Measurements from ENCODE around the gene EPS15.
"Not testable (repeated sequence)": the region's sequence is repeated elsewhere in the genome, so short reads cannot be mapped to it uniquely, and the experiment has no call there.

The EPS15 gene

GRCh38 chr1:51472359-51472758 lies 46.7 kb downstream of the EPS15 start:
- DNase-seq (ENCODE audit: low read depth), result no peak

- DNase-seq (ENCODE audit: low read depth), result no peak
Measured at GRCh38 chr1:51469518-51469917, 49.5 kb downstream of the EPS15 start.

GRCh38 chr1:51464828-51465227 lies 54.2 kb downstream of the EPS15 start:
- DNase-seq (ENCODE audit: low read depth), result no peak

- DNase-seq (ENCODE audit: low read depth), result no peak
Measured at GRCh38 chr1:51463561-51463960, 55.5 kb downstream of the EPS15 start.

- not testable (repeated sequence) for DNase-seq (ENCODE audit: low read depth)
Measured at GRCh38 chr1:51462289-51462688, 56.8 kb downstream of the EPS15 start.

GRCh38 chr1:51454554-51454953 lies 64.5 kb downstream of the EPS15 start:
- DNase-seq (ENCODE audit: low read depth), result no peak

GRCh38 chr1:51453010-51453409 lies 66.1 kb downstream of the EPS15 start:
- DNase-seq (ENCODE audit: low read depth), result no peak

GRCh38 chr1:51448844-51449454 lies 70.1 kb downstream of the EPS15 start:
- not testable (repeated sequence) for DNase-seq (ENCODE audit: low read depth)

- DNase-seq (ENCODE audit: low read depth), result no peak
Measured at GRCh38 chr1:51445351-51446090, 73.5 kb downstream of the EPS15 start.

GRCh38 chr1:51444534-51445192 lies 74.4 kb downstream of the EPS15 start:
- DNase-seq (ENCODE audit: low read depth), result no peak

- DNase-seq (ENCODE audit: low read depth), result no peak
Measured at GRCh38 chr1:51444096-51444495, 75.0 kb downstream of the EPS15 start.

GRCh38 chr1:51443555-51443954 lies 75.5 kb downstream of the EPS15 start:
- DNase-seq (ENCODE audit: low read depth), result no peak

- no peak for DNase-seq (ENCODE audit: low read depth)
Measured at GRCh38 chr1:51442616-51443015, 76.5 kb downstream of the EPS15 start.

- DNase-seq (ENCODE audit: low read depth), result no peak
Measured at GRCh38 chr1:51442198-51442597, 76.9 kb downstream of the EPS15 start.

- no peak for DNase-seq (ENCODE audit: low read depth)
Measured at GRCh38 chr1:51439895-51440294, 79.2 kb downstream of the EPS15 start.

- DNase-seq (ENCODE audit: low read depth), result no peak
Measured at GRCh38 chr1:51439053-51439452, 80.0 kb downstream of the EPS15 start.

- DNase-seq (ENCODE audit: low read depth), result not testable (repeated sequence)
Measured at GRCh38 chr1:51437391-51437790, 81.7 kb downstream of the EPS15 start.

- no peak for DNase-seq (ENCODE audit: low read depth)
Measured at GRCh38 chr1:51435878-51436277, 83.2 kb downstream of the EPS15 start.

GRCh38 chr1:51433972-51434510 lies 85.0 kb downstream of the EPS15 start:
- no peak for DNase-seq (ENCODE audit: low read depth)

GRCh38 chr1:51433269-51433971 lies 85.6 kb downstream of the EPS15 start:
- DNase-seq (ENCODE audit: low read depth), result no peak

GRCh38 chr1:51432146-51432545 lies 86.9 kb downstream of the EPS15 start:
- no peak for DNase-seq (ENCODE audit: low read depth)

GRCh38 chr1:51427438-51427837 lies 91.6 kb downstream of the EPS15 start:
- no peak for DNase-seq (ENCODE audit: low read depth)
